ENCODE results near the gene PPP3CA.

PPP3CA gene

GRCh38 chr4:101067383-101067782 lies 279.9 kb downstream of the PPP3CA start:
- Histone ChIP-seq H3K9ac (ENCODE audit: low read depth, low read length) (no peak overlapping the region), H3K27me3 (ENCODE audit: control insufficient read depth, insufficient read depth, low read length) (no peaks in the 10 kb centered on the region), H3K36me3 (ENCODE audit: control insufficient read depth, insufficient read depth, low read length) (no peaks in the 10 kb centered on the region), H3K4me3 (ENCODE audit: low read depth, low read length) (no peak overlapping the region), H3K4me1 (ENCODE audit: control insufficient read depth, insufficient read depth, low read length) (peaks cover 5% of the 10 kb centered on the region), H3K9me3 (ENCODE audit: control insufficient read depth, insufficient read depth, low read length) (no peaks in the 10 kb centered on the region)

- Histone ChIP-seq H3K36me3 (ENCODE audit: control insufficient read depth, insufficient read depth, low read length) (no peaks in the 10 kb centered on the region), H3K9me3 (ENCODE audit: control insufficient read depth, insufficient read depth, low read length) (no peaks in the 10 kb centered on the region), H3K9ac (ENCODE audit: low read depth, low read length) (no peak overlapping the region), H3K4me3 (ENCODE audit: low read depth, low read length) (no peak overlapping the region), H3K4me1 (ENCODE audit: control insufficient read depth, insufficient read depth, low read length) (no peaks in the 10 kb centered on the region), H3K27me3 (ENCODE audit: control insufficient read depth, insufficient read depth, low read length) (no peaks in the 10 kb centered on the region)
Observed at GRCh38 chr4:101066626-101067170, 280.6 kb downstream of the PPP3CA start.

- no peak overlapping the region for H3K4me3 ChIP-seq (ENCODE audit: low read depth, low read length)
- H3K36me3 ChIP-seq (ENCODE audit: control insufficient read depth, insufficient read depth, low read length): no peaks in the 10 kb centered on the region
- no peaks in the 10 kb centered on the region for H3K4me1 ChIP-seq (ENCODE audit: control insufficient read depth, insufficient read depth, low read length)
- H3K9ac ChIP-seq (ENCODE audit: low read depth, low read length): no peak overlapping the region
- H3K27me3 ChIP-seq (ENCODE audit: control insufficient read depth, insufficient read depth, low read length): no peaks in the 10 kb centered on the region
- no peaks in the 10 kb centered on the region for H3K9me3 ChIP-seq (ENCODE audit: control insufficient read depth, insufficient read depth, low read length)
Observed at GRCh38 chr4:101065935-101066485, 281.3 kb downstream of the PPP3CA start.

GRCh38 chr4:101065346-101065745 lies 282.0 kb downstream of the PPP3CA start:
- H3K9ac ChIP-seq (ENCODE audit: low read depth, low read length): no peak overlapping the region
- H3K27me3 ChIP-seq (ENCODE audit: control insufficient read depth, insufficient read depth, low read length): no peaks in the 10 kb centered on the region
- H3K4me1 ChIP-seq (ENCODE audit: control insufficient read depth, insufficient read depth, low read length): no peaks in the 10 kb centered on the region
- no peaks in the 10 kb centered on the region for H3K36me3 ChIP-seq (ENCODE audit: control insufficient read depth, insufficient read depth, low read length)
- no peaks in the 10 kb centered on the region for H3K9me3 ChIP-seq (ENCODE audit: control insufficient read depth, insufficient read depth, low read length)
- H3K4me3 ChIP-seq (ENCODE audit: low read depth, low read length): no peak overlapping the region

GRCh38 chr4:101064541-101065180 lies 282.7 kb downstream of the PPP3CA start:
- Histone ChIP-seq H3K4me1 (ENCODE audit: control insufficient read depth, insufficient read depth, low read length) (no peaks in the 10 kb centered on the region), H3K27me3 (ENCODE audit: control insufficient read depth, insufficient read depth, low read length) (no peaks in the 10 kb centered on the region), H3K4me3 (ENCODE audit: low read depth, low read length) (no peak overlapping the region), H3K9me3 (ENCODE audit: control insufficient read depth, insufficient read depth, low read length) (no peaks in the 10 kb centered on the region), H3K9ac (ENCODE audit: low read depth, low read length) (no peak overlapping the region), H3K36me3 (ENCODE audit: control insufficient read depth, insufficient read depth, low read length) (no peaks in the 10 kb centered on the region)

- Histone ChIP-seq H3K4me3 (ENCODE audit: low read depth, low read length) (no peak overlapping the region), H3K9ac (ENCODE audit: low read depth, low read length) (no peak overlapping the region), H3K27me3 (ENCODE audit: control insufficient read depth, insufficient read depth, low read length) (no peaks in the 10 kb centered on the region), H3K4me1 (ENCODE audit: control insufficient read depth, insufficient read depth, low read length) (peaks cover 13% of the 10 kb centered on the region), H3K36me3 (ENCODE audit: control insufficient read depth, insufficient read depth, low read length) (no peaks in the 10 kb centered on the region), H3K9me3 (ENCODE audit: control insufficient read depth, insufficient read depth, low read length) (no peaks in the 10 kb centered on the region)
Observed at GRCh38 chr4:101055392-101055791, 291.9 kb downstream of the PPP3CA start.

GRCh38 chr4:101050837-101051205 lies 296.5 kb downstream of the PPP3CA start:
- Histone ChIP-seq H3K27me3 (ENCODE audit: control insufficient read depth, insufficient read depth, low read length) (no peaks in the 10 kb centered on the region), H3K4me1 (ENCODE audit: control insufficient read depth, insufficient read depth, low read length) (peaks cover 13% of the 10 kb centered on the region), H3K4me3 (ENCODE audit: low read depth, low read length) (no peak overlapping the region), H3K36me3 (ENCODE audit: control insufficient read depth, insufficient read depth, low read length) (no peaks in the 10 kb centered on the region), H3K9ac (ENCODE audit: low read depth, low read length) (no peak overlapping the region), H3K9me3 (ENCODE audit: control insufficient read depth, insufficient read depth, low read length) (no peaks in the 10 kb centered on the region)

- H3K9ac ChIP-seq (ENCODE audit: low read depth, low read length): no peak overlapping the region
- H3K9me3 ChIP-seq (ENCODE audit: control insufficient read depth, insufficient read depth, low read length): no peaks in the 10 kb centered on the region
- H3K36me3 ChIP-seq (ENCODE audit: control insufficient read depth, insufficient read depth, low read length): no peaks in the 10 kb centered on the region
- H3K4me3 ChIP-seq (ENCODE audit: low read depth, low read length): no peak overlapping the region
- H3K27me3 ChIP-seq (ENCODE audit: control insufficient read depth, insufficient read depth, low read length): no peaks in the 10 kb centered on the region
- H3K4me1 ChIP-seq (ENCODE audit: control insufficient read depth, insufficient read depth, low read length): peaks cover 10% of the 10 kb centered on the region
Observed at GRCh38 chr4:101050088-101050836, 297.1 kb downstream of the PPP3CA start.

- Histone ChIP-seq H3K27me3 (ENCODE audit: control insufficient read depth, insufficient read depth, low read length) (no peaks in the 10 kb centered on the region), H3K4me3 (ENCODE audit: low read depth, low read length) (no peak overlapping the region), H3K4me1 (ENCODE audit: control insufficient read depth, insufficient read depth, low read length) (peaks cover 11% of the 10 kb centered on the region)
Observed at GRCh38 chr4:101049549-101050001, 297.8 kb downstream of the PPP3CA start.

GRCh38 chr4:101044766-101045165 lies 302.6 kb downstream of the PPP3CA start:
- no peak overlapping the region for H3K9ac ChIP-seq (ENCODE audit: low read depth, low read length)

More at GRCh38 chr4:101049549-101050001, 297.8 kb downstream of the PPP3CA start:
- Histone ChIP-seq H3K9ac (ENCODE audit: low read depth, low read length) (no peak overlapping the region), H3K36me3 (ENCODE audit: control insufficient read depth, insufficient read depth, low read length) (no peaks in the 10 kb centered on the region), H3K9me3 (ENCODE audit: control insufficient read depth, insufficient read depth, low read length) (no peaks in the 10 kb centered on the region)

GRCh38 chr4:101042847-101043246 lies 304.5 kb downstream of the PPP3CA start:
- no peaks in the 10 kb centered on the region for H3K27me3 ChIP-seq (ENCODE audit: control insufficient read depth, insufficient read depth, low read length)
- H3K4me3 ChIP-seq (ENCODE audit: low read depth, low read length): no peak overlapping the region
- no peaks in the 10 kb centered on the region for H3K9me3 ChIP-seq (ENCODE audit: control insufficient read depth, insufficient read depth, low read length)
- H3K36me3 ChIP-seq (ENCODE audit: control insufficient read depth, insufficient read depth, low read length): no peaks in the 10 kb centered on the region
- no peak overlapping the region for H3K9ac ChIP-seq (ENCODE audit: low read depth, low read length)
- peaks cover 9% of the 10 kb centered on the region for H3K4me1 ChIP-seq (ENCODE audit: control insufficient read depth, insufficient read depth, low read length)

More at GRCh38 chr4:101044766-101045165, 302.6 kb downstream of the PPP3CA start:
- Histone ChIP-seq H3K9me3 (ENCODE audit: control insufficient read depth, insufficient read depth, low read length) (no peaks in the 10 kb centered on the region), H3K36me3 (ENCODE audit: control insufficient read depth, insufficient read depth, low read length) (no peaks in the 10 kb centered on the region), H3K4me3 (ENCODE audit: low read depth, low read length) (no peak overlapping the region), H3K4me1 (ENCODE audit: control insufficient read depth, insufficient read depth, low read length) (peaks cover 9% of the 10 kb centered on the region), H3K27me3 (ENCODE audit: control insufficient read depth, insufficient read depth, low read length) (no peaks in the 10 kb centered on the region)
